ENCODE data around the gene TM7SF2.

Gene TM7SF2

DNA sequence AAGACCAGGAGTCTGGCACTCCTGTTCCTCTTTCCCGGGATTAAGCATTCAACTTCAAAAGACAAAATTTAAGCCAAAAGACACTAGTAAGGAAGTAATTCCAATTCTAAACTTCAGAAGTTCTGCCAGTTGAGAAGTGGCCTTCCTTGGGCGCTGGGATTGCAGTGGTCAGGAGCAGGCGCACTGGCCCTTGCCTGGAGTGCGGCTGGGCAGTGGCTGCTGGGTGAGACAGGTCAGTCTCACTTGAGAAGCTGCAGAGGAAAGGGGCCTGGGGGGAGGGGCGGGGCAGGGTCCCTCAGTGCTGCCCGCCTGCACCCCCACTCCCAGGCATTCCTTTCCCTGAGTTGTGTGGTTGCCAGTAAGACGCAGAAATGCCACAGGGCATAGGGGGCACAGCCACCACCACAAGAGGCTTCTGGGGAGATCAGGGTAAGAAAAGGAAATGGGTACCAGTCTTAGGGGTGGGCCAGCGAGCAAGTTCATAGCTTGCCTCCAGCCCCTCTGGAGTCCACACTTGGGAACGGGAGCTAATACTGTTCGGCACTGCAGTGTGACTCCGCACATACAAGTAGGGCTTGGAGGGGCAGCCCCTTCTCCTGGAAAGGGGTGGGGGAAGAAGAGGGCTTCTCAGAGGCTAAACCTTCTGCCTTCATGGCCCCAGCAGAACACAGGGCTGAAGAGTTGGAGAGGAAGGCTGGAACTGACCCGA is 16.0 kb downstream of the TM7SF2 start:
- Mint-ChIP-seq H3K27ac (no peak overlapping the region), H3K27me3 (no peaks in the 10 kb centered on the region), H3K9me3 (no peaks in the 10 kb centered on the region), H3K4me3 (no peak overlapping the region), H3K36me3 (ENCODE audit: low read depth) (peaks cover 31% of the 10 kb centered on the region), H3K4me1 (peaks cover 26% of the 10 kb centered on the region)
- DNase-seq (no peak), ATAC-seq (no peak)

DNA sequence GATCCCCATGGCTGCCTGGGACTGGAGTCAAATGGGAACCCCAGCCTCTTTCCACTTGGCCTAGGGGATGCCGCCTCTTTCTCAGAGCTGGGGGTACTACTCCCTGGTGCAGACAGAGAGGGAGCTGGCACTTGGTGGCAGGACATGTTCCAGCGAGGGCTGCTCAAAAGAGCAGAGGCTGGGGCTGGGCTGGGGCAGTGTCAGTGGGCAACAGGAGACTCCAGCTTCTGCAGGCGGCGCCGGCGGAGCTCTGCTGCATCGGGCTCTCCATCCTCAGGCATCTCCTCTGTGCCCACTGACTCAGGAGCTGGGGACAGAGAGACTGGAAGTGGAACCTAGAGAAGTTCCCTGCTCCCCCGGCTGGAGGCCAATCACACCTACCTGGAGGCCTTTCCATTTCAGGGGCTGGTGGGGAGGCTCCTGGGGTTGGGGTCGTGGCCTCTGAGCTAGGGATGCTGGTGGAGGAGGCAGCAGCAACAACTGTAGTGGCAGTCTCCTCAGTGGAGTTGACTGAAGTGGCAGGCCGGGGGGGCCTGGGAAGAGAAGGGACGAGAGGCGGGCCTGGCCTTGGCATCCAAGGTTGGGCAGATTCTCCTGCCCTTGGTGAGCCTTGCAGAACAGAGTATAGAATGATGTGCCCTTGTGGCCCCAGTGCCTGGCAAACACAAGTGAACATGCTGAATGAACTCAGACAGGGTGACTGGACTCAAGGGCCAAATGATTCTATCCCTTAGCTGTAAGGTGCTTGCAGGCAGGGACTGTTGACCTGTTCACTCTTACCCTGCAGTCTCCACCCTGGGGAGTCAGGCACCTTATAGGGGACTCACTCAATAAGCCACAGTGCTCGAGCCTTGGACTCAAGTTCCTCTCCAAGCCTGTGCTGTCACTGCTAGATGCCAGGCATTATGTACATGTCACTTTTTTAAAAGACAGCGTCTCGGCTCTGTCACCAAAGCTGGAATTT is 16.8 kb downstream of the TM7SF2 start:
- peaks cover 28% of the 10 kb centered on the region for H3K4me1 Mint-ChIP-seq
- H3K27me3 Mint-ChIP-seq: no peaks in the 10 kb centered on the region
- no peak for ATAC-seq
- no peak overlapping the region for H3K4me3 Mint-ChIP-seq
- H3K36me3 Mint-ChIP-seq (ENCODE audit: low read depth): peaks cover 32% of the 10 kb centered on the region
- peak; percentile 2 for DNase-seq
- H3K9me3 Mint-ChIP-seq: no peaks in the 10 kb centered on the region
- no peak overlapping the region for H3K27ac Mint-ChIP-seq

DNA sequence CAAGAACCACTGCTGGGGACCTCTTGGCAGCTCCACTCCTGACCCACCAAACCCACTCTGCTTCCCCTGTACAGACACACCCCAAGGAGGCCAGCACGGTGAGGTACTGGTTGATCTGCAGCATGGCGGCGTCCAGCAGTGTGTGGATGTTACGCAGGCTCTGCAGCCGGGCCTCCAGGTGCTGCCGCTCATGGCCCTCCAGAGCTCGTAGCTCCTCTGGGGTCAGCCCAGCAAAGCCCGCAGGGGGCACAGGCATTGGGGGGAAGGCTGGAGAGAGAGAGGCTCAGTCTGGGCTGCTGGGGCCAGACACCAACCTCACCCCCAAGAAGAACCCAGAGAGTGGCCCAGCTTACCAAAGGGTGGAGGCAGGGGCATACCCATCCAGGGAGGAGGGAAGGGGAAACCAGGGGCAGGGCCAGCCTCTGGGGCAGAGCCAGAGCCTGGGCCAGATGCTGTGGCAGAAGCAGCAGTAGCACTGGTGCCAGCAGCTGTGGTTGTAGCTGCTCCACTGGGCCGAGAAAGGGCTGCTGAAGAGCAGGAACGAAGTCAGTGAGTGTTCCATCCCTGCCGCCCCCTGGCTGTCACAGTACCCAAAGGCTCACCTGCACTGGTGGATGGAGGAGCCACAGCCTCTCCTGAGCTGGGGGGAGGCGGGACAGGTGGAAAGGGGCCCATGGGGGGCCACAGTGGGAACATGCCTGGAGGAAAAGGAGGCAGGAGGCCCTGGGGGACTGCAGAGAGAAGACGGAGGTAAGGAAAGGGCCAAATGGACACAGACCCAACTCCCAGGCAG is 18.2 kb downstream of the TM7SF2 start:
- H3K36me3 Mint-ChIP-seq (ENCODE audit: low read depth): peaks cover 28% of the 10 kb centered on the region

DNA sequence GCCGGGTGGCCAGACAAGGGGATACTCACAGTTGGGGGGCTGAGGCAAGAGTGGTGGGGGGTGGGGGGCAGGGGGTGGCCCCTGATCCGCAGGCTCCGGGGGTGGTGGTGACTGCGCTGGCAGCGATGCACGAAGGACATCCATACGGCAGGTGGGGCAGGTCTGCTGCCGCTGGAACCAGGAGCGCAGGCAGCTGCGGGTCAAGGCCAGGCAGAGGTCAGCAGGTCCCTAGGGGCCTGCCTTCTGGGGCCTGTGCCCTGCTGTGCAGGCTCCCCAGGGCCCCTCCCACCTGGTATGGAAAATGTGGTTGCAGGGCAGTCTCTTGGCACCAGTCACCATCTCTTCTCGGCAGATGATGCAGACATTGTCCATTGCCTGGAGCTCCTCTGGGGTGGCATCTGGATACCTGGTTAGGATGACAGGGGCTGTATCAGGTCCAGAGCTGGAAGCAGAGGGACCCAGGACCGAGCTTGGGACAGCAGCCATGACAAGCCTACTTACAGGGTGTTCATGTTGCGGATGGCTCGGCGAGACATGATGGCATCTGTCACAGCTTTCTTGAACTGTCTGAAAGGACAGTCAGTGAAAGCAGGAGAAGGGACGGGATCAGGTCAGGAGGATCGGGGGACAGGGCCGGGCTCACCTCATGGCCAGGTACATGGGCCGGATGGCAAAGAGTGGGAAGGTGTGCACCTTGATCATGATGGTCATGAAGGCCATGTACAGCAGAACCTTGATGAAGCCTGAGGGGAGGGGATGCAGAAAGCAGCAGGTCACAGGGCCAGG is 19.2 kb downstream of the TM7SF2 start:
- peak overlapping the region; percentile 20 for H3K27ac Mint-ChIP-seq
- ATAC-seq: no peak
- DNase-seq: peak; percentile 4
- peaks cover 25% of the 10 kb centered on the region for H3K36me3 Mint-ChIP-seq (ENCODE audit: low read depth)
- no peak overlapping the region for H3K4me3 Mint-ChIP-seq
- H3K9me3 Mint-ChIP-seq: no peaks in the 10 kb centered on the region
- peaks cover 27% of the 10 kb centered on the region for H3K4me1 Mint-ChIP-seq
- H3K27me3 Mint-ChIP-seq: no peaks in the 10 kb centered on the region

More for the DNA sequence above, 18.2 kb downstream of the TM7SF2 start:
- H3K4me3 Mint-ChIP-seq: no peak overlapping the region
- ATAC-seq (no peak), DNase-seq (peak; percentile 5)
- H3K4me1 Mint-ChIP-seq: peaks cover 21% of the 10 kb centered on the region
- no peak overlapping the region for H3K27ac Mint-ChIP-seq
- no peaks in the 10 kb centered on the region for H3K9me3 Mint-ChIP-seq
- H3K27me3 Mint-ChIP-seq: no peaks in the 10 kb centered on the region

DNA sequence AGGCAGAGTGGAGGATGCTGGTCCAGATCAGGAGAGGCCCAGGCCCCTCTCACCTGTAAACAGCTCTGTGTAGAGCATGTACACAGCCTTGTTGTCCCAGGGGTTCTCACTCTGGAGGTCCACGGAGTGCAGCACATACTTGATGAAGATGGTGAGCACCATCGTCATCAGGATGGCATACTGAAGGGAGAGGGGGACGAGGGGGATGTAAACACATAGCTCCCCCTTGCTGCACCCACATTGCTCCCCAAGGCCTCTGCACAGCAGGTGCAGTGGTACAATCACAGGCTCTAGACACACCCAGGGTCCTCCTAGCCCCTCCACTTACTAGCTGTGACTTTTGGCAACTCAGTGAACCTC is 19.7 kb downstream of the TM7SF2 start:
- no peaks in the 10 kb centered on the region for H3K27me3 Mint-ChIP-seq
- peaks cover 33% of the 10 kb centered on the region for H3K4me1 Mint-ChIP-seq
- H3K36me3 Mint-ChIP-seq (ENCODE audit: low read depth): peaks cover 24% of the 10 kb centered on the region
- no peak overlapping the region for H3K27ac Mint-ChIP-seq
- DNase-seq: no peak
- no peaks in the 10 kb centered on the region for H3K9me3 Mint-ChIP-seq
- no peak overlapping the region for H3K4me3 Mint-ChIP-seq
- no peak for ATAC-seq

DNA sequence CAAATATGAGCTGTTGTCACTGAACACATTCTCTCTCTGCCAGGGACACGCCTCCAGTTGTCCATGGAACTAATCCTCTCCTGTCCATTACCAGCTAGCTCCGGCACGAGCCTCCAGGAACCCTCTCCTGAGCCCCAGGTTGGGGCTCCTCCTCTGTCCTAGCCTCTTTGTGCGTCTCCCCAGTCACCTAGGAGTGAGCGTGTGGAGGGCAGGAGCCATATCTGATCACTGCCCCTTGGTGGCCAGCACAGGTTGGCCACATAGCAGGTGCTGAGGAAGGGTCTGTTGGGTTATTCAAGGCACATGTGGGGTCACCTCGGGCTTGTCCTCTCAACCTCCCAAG is 20.2 kb downstream of the TM7SF2 start:
- Mint-ChIP-seq H3K4me3 (peak overlapping the region; percentile 96), H3K9me3 (no peaks in the 10 kb centered on the region)
- no peak for ATAC-seq

DNA sequence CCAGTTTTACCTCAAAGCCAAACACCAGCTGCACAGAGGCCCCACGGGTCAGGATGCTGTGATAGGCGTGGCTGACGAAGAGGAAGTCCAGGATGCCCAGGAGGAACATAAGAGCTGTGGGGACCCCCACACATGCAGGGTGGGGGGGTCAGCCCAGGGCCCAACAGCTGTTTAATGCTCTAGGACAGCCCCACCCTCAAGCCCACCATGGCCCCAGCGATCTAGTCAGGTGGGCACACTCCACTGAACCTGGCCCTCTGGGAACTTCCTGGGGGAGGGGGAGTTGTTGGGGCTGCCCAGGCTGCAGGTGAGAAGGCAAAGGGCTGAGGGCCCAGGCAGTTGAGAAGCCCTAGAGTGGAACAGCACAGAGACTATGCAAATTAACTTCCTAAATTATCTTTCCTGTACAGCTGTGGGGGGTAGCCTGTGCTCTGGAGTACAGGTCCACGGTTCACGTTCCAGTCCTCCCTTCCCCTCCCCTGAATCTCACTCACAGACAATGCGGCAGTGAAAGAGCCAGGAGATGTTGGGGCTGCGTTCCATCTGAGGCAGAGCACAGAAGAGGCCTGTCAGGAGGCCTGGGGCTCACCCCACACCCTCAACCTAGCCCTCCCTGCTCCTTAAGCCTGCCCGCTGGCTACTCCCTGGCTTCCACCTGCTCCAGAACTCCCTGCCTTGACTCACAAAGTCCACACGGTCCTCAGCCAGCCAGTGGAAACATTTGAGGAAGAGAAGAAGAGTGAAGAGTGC is 20.7 kb downstream of the TM7SF2 start:
- Mint-ChIP-seq H3K27me3 (no peaks in the 10 kb centered on the region), H3K4me3 (peak overlapping the region; percentile 96), H3K36me3 (ENCODE audit: low read depth) (peaks cover 15% of the 10 kb centered on the region), H3K9me3 (no peaks in the 10 kb centered on the region), H3K27ac (peak overlapping the region; percentile 99), H3K4me1 (peaks cover 33% of the 10 kb centered on the region)
- DNase-seq (peak; percentile 10), ATAC-seq (no peak)

More for the DNA sequence above, 20.2 kb downstream of the TM7SF2 start:
- Mint-ChIP-seq H3K36me3 (ENCODE audit: low read depth) (peaks cover 19% of the 10 kb centered on the region), H3K4me1 (peaks cover 35% of the 10 kb centered on the region), H3K27me3 (no peaks in the 10 kb centered on the region), H3K27ac (peak overlapping the region; percentile 49)
- DNase-seq: no peak

DNA sequence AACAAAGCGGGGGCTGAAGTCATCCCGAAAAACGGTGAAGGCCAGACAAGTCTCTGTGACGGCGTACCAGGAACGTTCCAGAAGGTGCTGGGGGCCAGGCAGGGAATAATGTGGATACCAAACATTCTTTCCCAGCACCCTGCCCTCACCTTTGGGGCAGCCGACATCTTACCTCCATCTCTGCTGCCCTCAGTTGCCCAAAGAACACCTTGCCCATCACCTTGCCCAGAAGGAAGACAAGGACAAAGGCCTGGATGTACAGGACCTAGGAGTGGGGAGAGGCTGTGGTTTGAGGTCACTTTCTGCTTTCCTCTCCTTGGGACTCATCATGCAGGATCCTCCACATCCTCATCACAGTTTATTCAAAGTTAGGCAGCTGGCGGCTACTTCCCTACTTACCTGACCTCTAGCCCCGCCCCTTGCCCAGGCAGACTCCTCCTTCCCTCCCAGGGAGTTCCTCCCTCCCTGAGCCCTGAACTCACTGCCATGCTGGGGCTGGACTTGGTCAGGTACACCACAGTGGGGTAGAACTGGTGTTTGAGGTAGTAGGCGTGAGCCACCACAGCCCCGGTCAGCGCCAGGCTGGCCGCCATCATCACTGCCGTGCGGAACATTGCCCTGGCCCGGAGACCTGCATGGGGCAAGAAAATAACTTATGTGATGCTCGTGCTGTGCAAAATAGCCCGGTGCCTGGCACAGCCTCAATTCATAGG is 21.5 kb downstream of the TM7SF2 start:
- H3K9me3 Mint-ChIP-seq: no peaks in the 10 kb centered on the region
- peaks cover 14% of the 10 kb centered on the region for H3K36me3 Mint-ChIP-seq (ENCODE audit: low read depth)
- no peaks in the 10 kb centered on the region for H3K27me3 Mint-ChIP-seq
- H3K4me3 Mint-ChIP-seq: peak overlapping the region; percentile 96
- peak; percentile 73 for DNase-seq
- H3K27ac Mint-ChIP-seq: peak overlapping the region; percentile 99
- H3K4me1 Mint-ChIP-seq: peaks cover 33% of the 10 kb centered on the region
- no peak for ATAC-seq

DNA sequence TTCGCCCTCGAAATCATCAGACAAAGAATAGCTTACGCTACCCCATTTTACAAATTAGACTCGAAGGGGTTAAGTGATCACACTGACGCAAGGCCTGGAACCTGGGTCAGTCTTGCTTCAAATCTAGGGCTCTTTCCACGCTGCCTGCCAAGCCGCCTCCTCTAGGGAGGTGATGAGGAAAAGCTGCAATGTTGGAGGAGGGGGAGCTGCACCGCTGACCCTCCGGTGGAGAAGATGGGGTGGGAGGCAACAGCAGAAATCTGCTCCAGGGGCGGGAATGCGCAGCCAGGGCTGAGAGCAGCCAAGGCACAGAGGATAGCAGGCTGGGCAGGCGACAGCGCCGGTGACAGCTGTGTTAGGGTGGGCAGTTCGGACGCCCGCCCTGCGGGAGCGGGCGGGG is 22.1 kb downstream of the TM7SF2 start:
- Mint-ChIP-seq H3K36me3 (ENCODE audit: low read depth) (peaks cover 14% of the 10 kb centered on the region), H3K9me3 (no peaks in the 10 kb centered on the region), H3K27me3 (no peaks in the 10 kb centered on the region), H3K27ac (peak overlapping the region; percentile 99), H3K4me3 (peak overlapping the region; percentile 96), H3K4me1 (peaks cover 33% of the 10 kb centered on the region)
- no peak for DNase-seq
- no peak for ATAC-seq

DNA sequence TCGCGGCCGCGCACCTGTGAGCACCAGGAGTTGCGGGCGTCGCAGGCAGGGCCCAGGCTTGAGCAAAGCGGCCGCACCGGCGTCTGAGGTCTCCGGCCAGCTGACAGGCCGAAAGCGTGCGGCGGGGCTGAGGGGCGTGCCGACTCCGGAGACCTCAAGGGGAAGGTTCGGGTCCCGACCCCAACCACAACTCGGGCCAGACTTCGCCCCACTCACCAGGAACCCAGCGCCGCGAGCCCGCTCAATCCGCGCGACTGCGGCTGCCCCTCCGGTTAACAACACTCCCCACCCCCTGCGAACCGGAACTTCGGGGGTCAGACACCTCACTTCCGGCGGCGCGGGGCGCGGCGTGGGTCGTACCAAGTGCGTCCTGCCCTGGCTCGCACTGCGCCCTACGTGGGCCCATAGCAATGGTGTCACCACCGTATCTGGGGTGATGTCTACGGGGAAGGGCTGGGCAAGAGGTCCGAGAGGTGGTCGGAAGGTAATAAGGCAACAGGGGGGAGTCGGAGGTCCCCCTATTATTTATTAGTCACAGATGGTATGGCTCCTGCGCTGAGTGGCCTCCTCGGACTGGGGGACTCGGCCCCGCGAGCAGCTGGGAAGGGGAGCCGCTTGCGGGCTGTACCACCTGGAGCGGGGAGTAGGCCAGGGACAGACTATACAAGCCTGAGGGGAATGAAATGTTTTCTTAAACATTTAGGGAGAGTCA is 22.7 kb downstream of the TM7SF2 start, which contains the start of gene SYVN1:
TSS of gene SYVN1 (minus strand) at position 280 of the 712 bp plus-strand sequence. CDS start 918 bp downstream, outside the sequence.
- ATAC-seq (peak; percentile 84), DNase-seq (peak; percentile 93)
- Mint-ChIP-seq H3K4me3 (peak within 1 kb of the TSS; percentile 96), H3K36me3 (ENCODE audit: low read depth) (peaks cover 12% of the 10 kb centered on the region), H3K27me3 (no peaks in the 10 kb centered on the region), H3K9me3 (no peaks in the 10 kb centered on the region), H3K4me1 (peaks cover 33% of the 10 kb centered on the region), H3K27ac (peak within 1 kb of the TSS; percentile 99)

DNA sequence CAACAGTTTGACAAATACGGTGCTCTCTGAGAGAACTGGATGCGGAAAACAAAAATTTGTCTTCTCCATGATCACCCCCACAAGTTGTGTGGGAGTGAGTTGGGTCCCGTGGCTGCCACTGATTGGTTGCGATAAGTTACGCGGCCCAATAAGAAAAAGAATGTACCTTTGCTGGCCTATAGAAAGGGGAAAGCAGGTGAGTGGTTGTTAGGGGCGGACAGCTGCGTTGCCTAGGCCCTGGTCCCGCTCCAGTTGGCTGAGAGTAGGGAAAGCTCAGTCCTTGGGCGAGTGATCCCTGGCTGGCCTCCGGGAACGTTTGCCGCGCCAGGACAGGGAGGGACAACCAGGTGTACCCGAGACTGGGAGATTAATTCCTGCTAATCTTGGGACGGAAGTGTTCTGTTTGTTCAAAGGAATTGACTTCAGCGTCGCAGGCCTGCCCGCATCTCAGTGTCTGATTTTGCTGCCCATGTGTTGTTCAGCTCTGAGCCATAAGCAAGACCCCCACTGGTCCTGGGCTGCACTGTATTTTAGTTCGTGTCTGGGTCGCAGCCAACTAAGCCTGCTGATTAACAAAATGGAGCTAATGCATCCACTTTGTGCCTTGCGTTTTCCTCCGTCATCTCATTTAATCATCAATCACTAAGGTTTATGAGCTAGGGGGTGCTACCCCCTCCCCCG is 23.4 kb downstream of the TM7SF2 start:
- peaks cover 33% of the 10 kb centered on the region for H3K4me1 Mint-ChIP-seq
- H3K27ac Mint-ChIP-seq: peak overlapping the region; percentile 99
- peak overlapping the region; percentile 96 for H3K4me3 Mint-ChIP-seq
- no peaks in the 10 kb centered on the region for H3K9me3 Mint-ChIP-seq
- peak; percentile 75 for DNase-seq
- no peaks in the 10 kb centered on the region for H3K27me3 Mint-ChIP-seq
- H3K36me3 Mint-ChIP-seq (ENCODE audit: low read depth): peaks cover 12% of the 10 kb centered on the region
- ATAC-seq: peak; percentile 89

DNA sequence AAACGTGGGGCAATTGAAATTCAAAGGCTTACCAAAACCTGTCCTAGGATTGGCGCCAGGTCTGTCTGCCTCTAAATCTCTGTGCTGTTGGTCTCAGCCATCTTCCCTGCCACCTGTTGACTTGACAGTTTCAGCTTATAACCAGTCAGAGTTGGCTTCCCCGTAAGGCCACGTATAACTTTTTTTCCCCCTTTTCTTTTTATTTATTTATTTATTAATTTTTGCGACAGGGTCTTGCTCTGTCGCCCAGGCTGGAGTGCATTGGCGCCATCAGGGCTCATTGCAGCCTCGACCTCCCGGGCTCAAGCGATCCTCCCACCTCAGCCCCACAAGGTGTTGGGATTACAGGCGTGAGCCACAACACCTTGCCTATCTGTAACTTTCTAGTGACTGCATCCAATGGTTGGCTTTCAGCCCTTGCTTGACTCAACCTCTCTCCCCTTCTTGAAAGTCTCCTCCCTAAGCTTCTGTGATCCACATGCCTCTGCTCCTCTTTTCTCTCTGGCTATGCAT is 24.0 kb downstream of the TM7SF2 start:
- Mint-ChIP-seq H3K27me3 (no peaks in the 10 kb centered on the region), H3K27ac (peak overlapping the region; percentile 99), H3K4me1 (peaks cover 33% of the 10 kb centered on the region), H3K36me3 (ENCODE audit: low read depth) (peaks cover 12% of the 10 kb centered on the region), H3K4me3 (peak overlapping the region; percentile 96), H3K9me3 (no peaks in the 10 kb centered on the region)
- ATAC-seq (no peak), DNase-seq (no peak)
